AG04450 (cell line): ENCODE measurements around the gene EREG. TPM values are rescaled to one million over a fixed set of nuclear protein-coding genes. Genes with fewer than 3 reads are reported as not detected.

Experiments used
- CTCF ChIA-PET: fragments of 300-600, 350-600 bp; formaldehyde crosslinking; extraction: SDS; loops from one replicate; lab custom pipeline; 2022; ENCODE audit warnings: antibody characterized with exemption, inconsistent platforms; lab: Charles Lee
- POLR2A ChIA-PET: fragments of 350-600 bp; formaldehyde crosslinking; extraction: SDS; loops from one replicate; lab custom pipeline; 2021; ENCODE audit warnings: antibody characterized with exemption, inconsistent platforms; lab: Yijun Ruan, JAX
- DNase-seq: peaks from one replicate; pipeline ENCODE4 v3.0.0-alpha.2; 2011; ENCODE audit warnings: low read depth, low spot score
- H3K27ac ChIP-seq: one replicate; pipeline ENCODE4 v1.5.1; 2012; ENCODE audit warnings: low read depth, low read length, control low read depth
- H3K27me3 ChIP-seq: one replicate; pipeline ENCODE4 v1.6.0; 2012; ENCODE audit warnings: low read length; ENCODE audit not compliant: control insufficient read depth, insufficient read depth
- H3K4me3 ChIP-seq: 2 replicates; pipeline ENCODE4 v1.5.1; 2011; ENCODE audit warnings: mild to moderate bottlenecking, low read depth, low read length, control low read depth
- H3K9me3 ChIP-seq: 2 replicates; pipeline ENCODE4 v1.5.1; 2012; ENCODE audit warnings: low read length; ENCODE audit not compliant: control insufficient read depth, insufficient read depth
- polyA plus RNA-seq: library from polyadenylated mRNA; depleted of rRNA; stranded (reverse); fragments of >200 nt; gene quantifications from 2 replicates; pipeline ENCODE4 v1.2.3, GENCODE V29; 2011
- TF ChIP-seq, protein P1 (sequence below): IDR thresholded peaks from 2 replicates; pipeline ENCODE4 v1.5.1; 2011; ENCODE audit warnings: low read depth, low read length, control low read depth, inconsistent platforms

Gene EREG
- polyA plus RNA-seq, 1 experiment: 1.8 TPM

DNA sequence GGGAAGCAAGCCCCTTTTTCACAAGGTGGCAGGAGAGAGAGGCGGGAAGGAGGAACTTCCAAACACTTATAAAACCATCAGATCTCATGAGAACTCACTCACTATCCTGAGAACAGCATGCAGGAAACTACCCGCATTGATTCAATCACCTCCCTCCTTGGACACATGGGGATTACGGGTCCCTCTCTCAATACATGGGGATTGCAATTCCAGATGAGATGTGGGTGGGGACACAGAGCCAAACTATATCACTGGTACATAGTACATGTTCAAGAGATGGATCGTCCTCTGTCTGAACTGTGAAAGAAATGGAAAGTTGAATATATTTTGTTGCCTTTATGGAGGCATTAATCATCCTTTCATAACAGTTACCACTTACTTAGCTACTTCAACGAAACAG lies 12.8 kb downstream of the EREG start:
- Histone ChIP-seq H3K9me3 (no peaks in the 10 kb centered on the region; the same call in 1 of the 2 replicates), H3K27me3 (no peaks in the 10 kb centered on the region), H3K27ac (no peak overlapping the region), H3K4me3 (no peak overlapping the region)
- CTCF ChIA-PET: interaction anchor here (0.6 to 5.0 kb wide), 59 partner anchors 8 to 729 kb away, joined by 3 to 148 read pairs (median 5); partner anchors contain the start of genes AREG and EREG
- TF ChIP-seq, protein P1, sequence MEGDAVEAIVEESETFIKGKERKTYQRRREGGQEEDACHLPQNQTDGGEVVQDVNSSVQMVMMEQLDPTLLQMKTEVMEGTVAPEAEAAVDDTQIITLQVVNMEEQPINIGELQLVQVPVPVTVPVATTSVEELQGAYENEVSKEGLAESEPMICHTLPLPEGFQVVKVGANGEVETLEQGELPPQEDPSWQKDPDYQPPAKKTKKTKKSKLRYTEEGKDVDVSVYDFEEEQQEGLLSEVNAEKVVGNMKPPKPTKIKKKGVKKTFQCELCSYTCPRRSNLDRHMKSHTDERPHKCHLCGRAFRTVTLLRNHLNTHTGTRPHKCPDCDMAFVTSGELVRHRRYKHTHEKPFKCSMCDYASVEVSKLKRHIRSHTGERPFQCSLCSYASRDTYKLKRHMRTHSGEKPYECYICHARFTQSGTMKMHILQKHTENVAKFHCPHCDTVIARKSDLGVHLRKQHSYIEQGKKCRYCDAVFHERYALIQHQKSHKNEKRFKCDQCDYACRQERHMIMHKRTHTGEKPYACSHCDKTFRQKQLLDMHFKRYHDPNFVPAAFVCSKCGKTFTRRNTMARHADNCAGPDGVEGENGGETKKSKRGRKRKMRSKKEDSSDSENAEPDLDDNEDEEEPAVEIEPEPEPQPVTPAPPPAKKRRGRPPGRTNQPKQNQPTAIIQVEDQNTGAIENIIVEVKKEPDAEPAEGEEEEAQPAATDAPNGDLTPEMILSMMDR: no peak
- POLR2A ChIA-PET: interaction anchor here (0.7 kb wide), 1 partner anchor 251 kb away, joined by 6 read pairs; no protein-coding TSS in a partner anchor
- DNase-seq: no peak

DNA sequence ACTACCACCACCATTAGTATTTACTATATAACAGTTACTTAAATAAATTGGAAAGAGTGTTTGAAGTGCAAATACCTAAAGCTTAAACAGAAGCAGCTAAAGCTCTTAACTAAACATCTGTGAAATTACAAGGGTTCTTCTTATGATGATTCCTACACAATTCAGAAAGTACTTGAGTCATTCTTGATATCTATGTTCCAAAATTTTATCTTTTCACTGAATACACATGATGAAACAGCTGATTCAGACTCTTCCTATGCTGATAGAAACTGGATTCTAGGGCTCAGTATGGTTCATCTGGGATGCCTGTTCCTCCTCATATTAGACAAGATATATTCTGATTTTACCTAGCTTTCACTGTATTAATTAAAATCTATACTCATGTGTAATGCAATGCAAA lies 13.6 kb downstream of the EREG start:
- H3K4me3 ChIP-seq: no peak overlapping the region
- no peak for DNase-seq
- TF ChIP-seq, protein P1: no peak
- CTCF ChIA-PET: interaction anchor here (0.6 to 5.0 kb wide), 11 partner anchors 14 to 297 kb away, joined by 3 to 148 read pairs (median 5); partner anchors contain the start of gene EREG
- H3K9me3 ChIP-seq: no peaks in the 10 kb centered on the region; the same call in 1 of the 2 replicates
- no peak overlapping the region for H3K27ac ChIP-seq
- POLR2A ChIA-PET: no interaction called here
- H3K27me3 ChIP-seq: no peaks in the 10 kb centered on the region

DNA sequence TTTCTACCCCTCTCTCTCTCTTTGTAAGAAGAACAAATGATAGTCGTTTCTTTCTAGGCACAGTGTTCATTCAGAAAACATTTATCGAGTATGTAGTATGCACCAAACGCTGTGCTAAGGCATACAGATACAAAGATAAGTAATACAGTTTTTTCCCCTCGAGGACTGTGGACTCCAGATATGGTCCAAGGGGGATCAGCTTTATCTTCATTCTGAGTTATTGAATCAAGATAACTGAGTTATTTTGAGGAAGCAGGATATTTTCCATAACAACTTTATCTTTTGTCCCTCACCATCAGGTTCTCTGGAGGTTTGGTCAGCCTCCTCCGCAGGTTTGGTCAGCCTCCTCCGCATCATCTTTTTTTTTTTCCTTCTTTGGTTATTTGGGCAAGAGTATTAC lies 15.0 kb downstream of the EREG start:
- no peaks in the 10 kb centered on the region for H3K27me3 ChIP-seq
- POLR2A ChIA-PET: no interaction called here
- CTCF ChIA-PET: interaction anchor here (0.5 to 4.5 kb wide), 4 partner anchors 60 to 1089 kb away, joined by 5 to 91 read pairs (median 32); no protein-coding TSS in a partner anchor
- no peak for DNase-seq
- H3K9me3 ChIP-seq: no peaks in the 10 kb centered on the region
- H3K4me3 ChIP-seq: no peak overlapping the region
- TF ChIP-seq, protein P1: no peak
- H3K27ac ChIP-seq: no peak overlapping the region

DNA sequence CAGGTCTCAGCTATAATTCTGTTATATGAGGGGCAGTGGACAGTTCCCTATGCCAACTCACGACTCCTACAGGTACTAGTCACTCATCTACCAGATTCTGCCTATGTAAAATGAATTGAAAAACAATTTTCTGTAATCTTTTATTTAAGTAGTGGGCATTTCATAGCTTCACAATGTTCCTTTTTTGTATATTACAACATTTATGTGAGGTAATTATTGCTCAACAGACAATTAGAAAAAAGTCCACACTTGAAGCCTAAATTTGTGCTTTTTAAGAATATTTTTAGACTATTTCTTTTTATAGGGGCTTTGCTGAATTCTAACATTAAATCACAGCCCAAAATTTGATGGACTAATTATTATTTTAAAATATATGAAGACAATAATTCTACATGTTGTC lies 20.4 kb downstream of the EREG start:
- no peak overlapping the region for H3K4me3 ChIP-seq
- H3K27me3 ChIP-seq: no peaks in the 10 kb centered on the region
- no peak for DNase-seq
- no peaks in the 10 kb centered on the region for H3K9me3 ChIP-seq
- H3K27ac ChIP-seq: no peak overlapping the region
- TF ChIP-seq, protein P1: no peak
- ChIA-PET POLR2A (no interaction called here), CTCF (interaction anchor here (1.4 to 2.1 kb wide), 4 partner anchors 9 to 291 kb away, joined by 6 to 14 read pairs (median 6); no protein-coding TSS in a partner anchor)

DNA sequence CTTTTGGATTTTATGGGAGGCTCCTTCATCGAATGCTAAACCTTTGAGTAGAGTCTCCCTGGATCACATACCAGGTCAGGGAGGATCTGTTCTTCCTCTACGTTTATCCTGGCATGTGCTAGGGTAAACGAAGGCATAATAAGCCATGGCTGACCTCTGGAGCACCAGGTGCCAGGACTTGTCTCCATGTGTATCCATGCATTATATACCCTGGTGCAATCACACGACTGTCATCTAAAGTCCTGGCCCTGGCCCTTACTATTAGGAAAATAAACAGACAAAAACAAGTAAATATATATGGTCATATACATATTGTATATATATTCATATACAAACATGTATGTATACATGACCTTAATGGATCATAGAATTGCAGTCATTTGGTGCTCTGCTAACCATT lies 21.2 kb downstream of the EREG start:
- DNase-seq: no peak
- ChIA-PET CTCF (interaction anchor here (1.8 kb wide), 1 partner anchor 9 kb away, joined by 14 read pairs; no protein-coding TSS in a partner anchor), POLR2A (no interaction called here)
- Histone ChIP-seq H3K9me3 (no peaks in the 10 kb centered on the region), H3K27ac (no peak overlapping the region), H3K4me3 (no peak overlapping the region), H3K27me3 (no peaks in the 10 kb centered on the region)
- TF ChIP-seq, protein P1: no peak
